Smooth muscle cell (in vitro differentiated cells): ENCODE measurements around the gene BMPR1B. TPM values are rescaled to one million over a fixed set of nuclear protein-coding genes. Genes with fewer than 3 reads are reported as not detected.

Experiments
- DNase-seq: peaks from one replicate; lab custom pipeline; 2025; ENCODE audit not compliant: unreplicated experiment; lab: John Stamatoyannopoulos, UW
- H2AFZ ChIP-seq: fragments of 200-600 bp; sonication (generic); 2 replicates; pipeline ENCODE4 v1.6.0; 2016; ENCODE audit warnings: antibody characterized with exemption, low read depth, mild to moderate bottlenecking
- H3F3A ChIP-seq: fragments of 200-600 bp; sonication (generic); 2 replicates; pipeline ENCODE4 v1.6.0; 2017; ENCODE audit warnings: antibody characterized with exemption, low read depth
- H3K27ac ChIP-seq: fragments of 200-600 bp; sonication (generic); 2 replicates; pipeline ENCODE4 v1.5.1; 2016; ENCODE audit warnings: low read depth, mild to moderate bottlenecking
- H3K27me3 ChIP-seq: fragments of 200-600 bp; sonication (generic); 2 replicates; pipeline ENCODE4 v1.6.1; 2016; ENCODE audit warnings: low read depth, mild to moderate bottlenecking
- H3K36me3 ChIP-seq: fragments of 200-600 bp; sonication (generic); 2 replicates; pipeline ENCODE4 v1.5.1; 2016; ENCODE audit warnings: low read depth
- H3K4me1 ChIP-seq: fragments of 200-600 bp; sonication (generic); 2 replicates; pipeline ENCODE4 v1.5.1; 2016; ENCODE audit warnings: low read depth
- H3K4me2 ChIP-seq: fragments of 200-600 bp; sonication (generic); 2 replicates; pipeline ENCODE4 v1.6.0; 2016; ENCODE audit warnings: mild to moderate bottlenecking
- H3K4me3 ChIP-seq: fragments of 200-600 bp; sonication (generic); 2 replicates; pipeline ENCODE4 v1.5.1; 2016; ENCODE audit warnings: mild to moderate bottlenecking
- H3K79me2 ChIP-seq: fragments of 200-600 bp; sonication (generic); 2 replicates; pipeline ENCODE4 v1.6.0; 2016; ENCODE audit warnings: low read depth, mild to moderate bottlenecking
- H3K9ac ChIP-seq: fragments of 200-600 bp; sonication (generic); 2 replicates; pipeline ENCODE4 v1.6.0; 2016; ENCODE audit warnings: low read depth
- H3K9me3 ChIP-seq: fragments of 200-600 bp; sonication (generic); replicated peaks from 2 replicates; pipeline ENCODE4 v1.5.1; 2016; ENCODE audit warnings: low read depth
- H4K20me1 ChIP-seq: fragments of 200-600 bp; sonication (generic); 2 replicates; pipeline ENCODE4 v1.6.0; 2016; ENCODE audit warnings: low read depth
- WGBS: methylation state at CpG from one replicate; pipeline ENCODE4 v1.1.7; 2016; ENCODE audit warnings: low lambda C conversion rate; 5-methylcytosine and 5-hydroxymethylcytosine counted together
- polyA plus RNA-seq: library from polyadenylated mRNA; unstranded; fragments of >200 nt; fragmentation: Nextera tagmentation; extraction: Ambion mirVana; gene quantifications from 2 replicates; pipeline ENCODE4 v1.2.1, GENCODE V29; 2016
- total RNA-seq: library from RNA; depleted of rRNA; stranded (reverse); fragments of >200 nt; gene quantifications from 2 replicates; pipeline ENCODE4 v1.2.3, GENCODE V29; 2014
- TF ChIP-seq, protein P1 (sequence below): fragments of 200-600 bp; sonication (generic); IDR thresholded peaks from 2 replicates; pipeline ENCODE4 v1.5.1; 2017; ENCODE audit warnings: borderline replicate concordance, mild to moderate bottlenecking, antibody characterized with exemption; ENCODE audit not compliant: insufficient read depth, poor library complexity, severe bottlenecking

Gene BMPR1B
- total and polyA plus RNA-seq, 2 experiments from 2014 or later: 0.03 to 1.2 TPM

DNA sequence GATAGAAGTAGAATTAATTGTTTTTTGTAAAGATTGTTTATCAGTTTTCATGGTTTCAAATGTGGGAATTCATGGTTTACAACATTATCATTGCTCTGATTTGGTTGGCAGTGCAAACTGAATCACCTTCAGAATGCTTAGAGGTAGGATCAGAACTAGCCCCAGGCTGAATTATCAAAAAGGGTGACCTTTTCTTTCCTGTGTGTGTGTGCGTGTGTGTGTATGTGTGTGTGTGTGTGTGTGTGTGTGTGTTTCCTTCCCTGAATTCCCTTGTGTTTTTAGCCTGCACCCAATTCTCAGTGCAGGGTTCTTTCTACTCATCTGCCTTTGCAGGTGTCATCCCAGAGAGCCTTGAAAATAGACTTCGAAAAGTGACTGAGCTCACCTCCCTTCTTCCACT is 125.0 kb downstream of the BMPR1B start:
- no peaks in the 10 kb centered on the region for H3K27me3 ChIP-seq
- no peak overlapping the region for H3K27ac ChIP-seq
- H3K4me3 ChIP-seq: no peak overlapping the region
- WGBS: 92% methylated on average over 2 of the region's 2 CpGs
- H3F3A ChIP-seq: no peaks in the 10 kb centered on the region
- no peaks in the 10 kb centered on the region for H3K36me3 ChIP-seq
- no peaks in the 10 kb centered on the region for H3K9me3 ChIP-seq
- no peak overlapping the region for H3K4me2 ChIP-seq
- no peak overlapping the region for H3K9ac ChIP-seq
- no peaks in the 10 kb centered on the region for H4K20me1 ChIP-seq
- DNase-seq: no peak
- no peak overlapping the region for H2AFZ ChIP-seq
- H3K79me2 ChIP-seq: no peaks in the 10 kb centered on the region
- TF ChIP-seq, protein P1, sequence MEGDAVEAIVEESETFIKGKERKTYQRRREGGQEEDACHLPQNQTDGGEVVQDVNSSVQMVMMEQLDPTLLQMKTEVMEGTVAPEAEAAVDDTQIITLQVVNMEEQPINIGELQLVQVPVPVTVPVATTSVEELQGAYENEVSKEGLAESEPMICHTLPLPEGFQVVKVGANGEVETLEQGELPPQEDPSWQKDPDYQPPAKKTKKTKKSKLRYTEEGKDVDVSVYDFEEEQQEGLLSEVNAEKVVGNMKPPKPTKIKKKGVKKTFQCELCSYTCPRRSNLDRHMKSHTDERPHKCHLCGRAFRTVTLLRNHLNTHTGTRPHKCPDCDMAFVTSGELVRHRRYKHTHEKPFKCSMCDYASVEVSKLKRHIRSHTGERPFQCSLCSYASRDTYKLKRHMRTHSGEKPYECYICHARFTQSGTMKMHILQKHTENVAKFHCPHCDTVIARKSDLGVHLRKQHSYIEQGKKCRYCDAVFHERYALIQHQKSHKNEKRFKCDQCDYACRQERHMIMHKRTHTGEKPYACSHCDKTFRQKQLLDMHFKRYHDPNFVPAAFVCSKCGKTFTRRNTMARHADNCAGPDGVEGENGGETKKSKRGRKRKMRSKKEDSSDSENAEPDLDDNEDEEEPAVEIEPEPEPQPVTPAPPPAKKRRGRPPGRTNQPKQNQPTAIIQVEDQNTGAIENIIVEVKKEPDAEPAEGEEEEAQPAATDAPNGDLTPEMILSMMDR: no peak
- H3K4me1 ChIP-seq: no peaks in the 10 kb centered on the region

DNA sequence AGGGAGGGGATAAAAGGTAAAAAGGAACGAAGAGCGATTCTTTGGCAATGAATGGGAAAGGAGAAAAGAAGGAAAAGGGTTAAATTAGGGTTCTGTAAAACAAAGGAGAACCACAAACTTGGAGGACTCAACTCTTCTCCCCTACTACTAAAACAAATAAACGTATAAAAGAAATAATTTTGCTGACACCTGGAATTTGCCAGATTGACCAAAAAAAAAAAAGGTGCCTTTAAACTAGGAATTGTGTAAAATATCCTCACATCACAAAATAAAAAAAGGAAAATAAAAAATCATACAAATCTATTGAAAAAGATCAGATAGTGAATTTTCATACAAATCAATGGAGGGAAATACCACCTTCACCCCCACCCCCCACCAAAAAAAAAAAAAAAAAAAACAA is 129.3 kb downstream of the BMPR1B start:
- TF ChIP-seq, protein P1: no peak
- Histone ChIP-seq H4K20me1 (no peaks in the 10 kb centered on the region), H3K4me2 (no peak overlapping the region), H3K79me2 (no peaks in the 10 kb centered on the region), H3K9me3 (no peaks in the 10 kb centered on the region), H3F3A (no peaks in the 10 kb centered on the region), H3K4me3 (no peak overlapping the region), H3K27me3 (no peaks in the 10 kb centered on the region), H2AFZ (no peak overlapping the region), H3K27ac (no peak overlapping the region), H3K36me3 (no peaks in the 10 kb centered on the region), H3K9ac (no peak overlapping the region), H3K4me1 (no peaks in the 10 kb centered on the region)
- WGBS: 81% methylated on average over 3 of the region's 3 CpGs
- no peak for DNase-seq

DNA sequence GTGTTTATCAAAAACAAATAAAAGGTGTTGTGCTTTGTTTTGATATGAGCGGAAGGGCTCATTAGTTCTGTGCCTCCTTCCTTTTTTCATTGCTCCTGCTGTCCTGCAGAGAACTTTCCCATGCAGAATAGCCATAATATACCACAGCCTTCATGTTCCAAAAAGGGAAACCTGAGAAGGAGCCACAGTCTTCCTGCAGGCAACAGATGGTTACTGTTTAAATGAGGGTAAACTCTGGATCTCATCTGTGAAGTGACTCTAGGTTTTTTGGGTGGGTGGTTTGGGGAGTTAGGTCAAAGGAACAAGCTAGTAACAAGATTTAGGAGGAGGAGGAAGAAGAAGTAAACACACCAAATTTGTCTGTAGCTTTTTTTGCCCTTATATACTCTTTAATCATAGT is 131.8 kb downstream of the BMPR1B start:
- Histone ChIP-seq H3K27ac (no peak overlapping the region), H3K9me3 (no peaks in the 10 kb centered on the region), H3F3A (no peaks in the 10 kb centered on the region), H3K79me2 (no peaks in the 10 kb centered on the region), H3K27me3 (no peaks in the 10 kb centered on the region), H3K4me1 (no peaks in the 10 kb centered on the region), H3K4me3 (no peak overlapping the region), H3K9ac (no peak overlapping the region), H3K4me2 (no peak overlapping the region), H2AFZ (no peak overlapping the region), H3K36me3 (no peaks in the 10 kb centered on the region), H4K20me1 (no peaks in the 10 kb centered on the region)
- 83% methylated on average over 1 of the region's 1 CpG for WGBS
- TF ChIP-seq, protein P1: no peak
- no peak for DNase-seq

DNA sequence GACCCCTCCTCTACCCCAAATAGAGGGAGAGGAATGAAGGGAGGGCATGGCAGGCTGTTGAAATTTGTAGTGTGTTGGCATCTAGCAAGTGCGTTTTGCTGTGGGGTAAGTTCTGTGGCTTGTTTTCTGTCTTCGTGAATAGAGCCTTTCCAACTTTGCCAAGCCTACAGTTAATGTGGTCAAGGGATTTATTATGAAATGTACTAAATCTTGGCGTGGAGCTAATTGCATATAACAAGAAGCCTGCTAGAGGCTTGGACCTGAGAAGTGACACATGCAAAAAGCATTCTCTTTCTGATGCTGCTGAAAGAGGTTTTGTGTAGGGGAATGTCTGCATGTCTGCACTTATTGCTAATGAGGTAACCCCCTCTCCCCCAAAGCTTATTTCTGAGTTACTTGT is 132.2 kb downstream of the BMPR1B start:
- no peak overlapping the region for H3K9ac ChIP-seq
- H3K4me1 ChIP-seq: no peaks in the 10 kb centered on the region
- H3F3A ChIP-seq: no peaks in the 10 kb centered on the region
- no peak overlapping the region for H2AFZ ChIP-seq
- no peak overlapping the region for H3K4me2 ChIP-seq
- H3K27me3 ChIP-seq: no peaks in the 10 kb centered on the region
- H3K4me3 ChIP-seq: no peak overlapping the region
- no peaks in the 10 kb centered on the region for H3K36me3 ChIP-seq
- H3K9me3 ChIP-seq: no peaks in the 10 kb centered on the region
- H4K20me1 ChIP-seq: no peaks in the 10 kb centered on the region
- 45% methylated on average over 3 of the region's 3 CpGs for WGBS
- TF ChIP-seq, protein P1: no peak
- no peak overlapping the region for H3K27ac ChIP-seq
- no peak for DNase-seq
- H3K79me2 ChIP-seq: no peaks in the 10 kb centered on the region
